Hematopoietic multipotent progenitor cell treated with erythropoietin and hydrocortisone succinate and interleukin-3 and kit ligand, for 15 days (in vitro differentiated cells): Measurements from ENCODE around the gene KCTD1.

Source experiments
- DNase-seq: peaks from one replicate; pipeline ENCODE4 v3.0.0-alpha.2; 2015; ENCODE audit warnings: low spot score

KCTD1 gene

DNA sequence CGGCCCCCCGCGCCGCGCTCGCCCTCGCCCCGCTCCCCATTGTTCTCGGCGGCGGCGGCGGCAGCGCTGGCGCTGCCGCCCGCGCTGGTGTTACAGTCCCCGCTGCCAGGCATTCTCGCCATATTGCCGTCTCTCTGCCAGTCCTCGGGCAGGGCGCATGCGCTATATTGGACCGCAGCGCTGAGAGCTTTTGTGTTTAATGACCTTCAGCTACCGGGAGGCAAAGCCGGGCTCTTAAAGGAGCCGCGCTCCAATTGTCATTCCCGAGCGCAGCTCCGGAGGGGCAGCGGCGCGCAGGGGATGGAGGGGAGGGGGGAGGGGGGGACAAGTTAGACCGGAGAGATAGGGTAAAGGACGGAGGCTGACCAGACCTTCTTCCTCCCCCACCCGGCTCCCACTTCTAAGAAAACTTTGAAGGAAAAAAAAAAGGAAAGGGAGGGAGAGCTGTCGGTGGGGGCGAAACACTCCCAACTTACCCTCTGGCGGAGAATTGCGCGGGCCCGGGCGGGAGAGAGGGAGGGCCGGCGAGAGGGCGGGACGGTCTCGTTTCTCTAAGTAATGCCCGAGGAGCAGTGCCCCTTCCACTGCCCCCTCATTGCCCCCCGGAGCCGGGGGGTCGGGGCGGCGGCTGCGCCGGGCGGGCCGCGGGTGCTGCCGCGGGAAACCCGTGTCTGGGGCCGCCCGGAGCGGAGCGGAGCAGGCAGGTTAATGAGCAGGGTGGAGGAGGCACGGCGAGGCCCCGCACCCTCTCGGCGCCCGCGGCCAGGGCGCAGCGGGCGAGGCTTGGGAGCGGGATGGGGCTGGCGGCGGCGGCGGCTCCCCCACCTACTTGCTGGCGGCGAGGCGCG lies at the start of gene KCTD1:
Gene KCTD1, minus strand, starts transcription at position 139 of the 848 bp plus-strand sequence. Its CDS starts 17 bp downstream, at position 122.
- DNase-seq: no peak

GRCh38 chr18:26593365-26594320 lies 45.3 kb upstream of the KCTD1 start:
- DNase-seq: no peak

DNA sequence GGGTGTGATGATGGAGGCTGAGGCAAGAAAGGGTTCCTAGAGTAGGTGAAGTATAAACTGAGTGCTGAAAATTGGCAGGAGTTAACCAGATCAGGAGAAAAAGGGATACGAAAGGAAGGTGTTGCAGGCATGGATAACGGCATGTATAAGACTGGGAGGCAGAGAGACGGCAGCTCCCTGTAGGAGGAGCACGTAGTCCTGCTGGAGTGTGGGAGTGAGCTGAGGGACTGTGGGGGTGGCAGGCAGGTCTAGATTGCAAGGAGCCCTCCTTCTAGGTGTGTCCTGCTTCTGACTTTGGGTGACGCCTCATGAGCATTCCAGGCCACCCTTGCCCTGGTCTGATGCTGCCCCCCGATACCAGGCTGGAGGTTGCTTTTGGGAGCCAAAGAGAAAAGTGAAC lies 36.4 kb upstream of the KCTD1 start:
- DNase-seq: no peak

GRCh38 chr18:26579941-26580618 lies 31.7 kb upstream of the KCTD1 start:
- no peak for DNase-seq

DNA sequence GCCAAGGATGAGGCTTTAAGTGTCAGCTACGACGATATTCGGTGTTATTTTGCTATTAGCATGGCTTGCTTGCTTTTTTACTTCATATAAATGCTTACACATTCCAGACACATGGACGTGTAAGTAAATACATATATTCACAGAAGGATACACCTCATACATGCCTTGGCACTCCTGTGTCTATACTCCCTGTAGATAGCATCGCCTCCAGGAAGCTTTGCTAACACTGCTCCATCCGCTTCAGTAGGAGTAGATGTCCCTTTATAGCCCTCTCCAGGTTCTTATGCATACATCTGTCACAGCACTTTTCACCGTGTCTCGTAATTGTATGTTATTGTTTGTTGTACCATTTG lies 27.5 kb upstream of the KCTD1 start:
- no peak for DNase-seq

DNA sequence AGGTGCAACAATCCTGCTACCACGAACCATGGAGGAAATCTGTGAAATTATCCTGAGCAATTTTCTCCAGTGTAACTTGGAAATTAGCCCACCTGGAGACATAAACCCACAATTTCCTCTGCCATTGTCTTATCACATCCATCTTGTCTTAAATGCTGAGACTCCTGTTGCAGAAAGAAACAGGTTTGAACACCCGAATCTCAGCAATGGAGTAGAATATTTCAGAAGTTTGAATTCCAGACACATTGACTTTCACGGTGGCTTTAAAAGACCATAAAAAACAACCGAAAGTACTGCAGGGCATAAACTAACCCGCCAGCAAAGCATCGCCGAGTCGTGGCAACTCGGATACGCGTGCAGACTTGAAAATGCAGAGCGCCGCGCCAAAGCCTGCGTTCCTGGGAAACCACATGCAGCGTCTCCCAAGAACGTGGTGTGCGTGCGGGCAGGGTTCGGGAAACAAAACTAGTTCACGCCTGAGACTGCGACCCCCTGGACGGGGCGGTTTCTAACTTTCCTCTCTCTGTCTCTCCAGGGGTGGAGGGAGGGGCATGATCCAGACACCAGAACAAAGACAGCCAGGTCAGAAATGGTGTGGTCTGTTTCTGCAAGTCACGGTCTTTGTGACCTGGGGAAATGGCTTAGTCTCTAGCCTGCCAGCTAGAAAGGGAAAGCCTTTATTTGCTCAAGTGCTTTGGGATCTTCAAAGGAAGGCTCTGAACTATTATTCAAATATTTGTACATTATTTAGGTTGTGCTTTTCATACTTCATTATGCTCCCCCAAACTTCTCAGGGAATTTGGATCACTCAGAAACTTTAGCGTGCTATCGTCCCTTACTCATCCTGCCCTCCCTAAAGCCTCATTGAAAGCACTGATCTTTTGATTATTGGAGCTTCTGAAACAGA lies 26.9 kb upstream of the KCTD1 start:
- no peak for DNase-seq

GRCh38 chr18:26568926-26569665 lies 20.7 kb upstream of the KCTD1 start:
- DNase-seq: no peak

DNA sequence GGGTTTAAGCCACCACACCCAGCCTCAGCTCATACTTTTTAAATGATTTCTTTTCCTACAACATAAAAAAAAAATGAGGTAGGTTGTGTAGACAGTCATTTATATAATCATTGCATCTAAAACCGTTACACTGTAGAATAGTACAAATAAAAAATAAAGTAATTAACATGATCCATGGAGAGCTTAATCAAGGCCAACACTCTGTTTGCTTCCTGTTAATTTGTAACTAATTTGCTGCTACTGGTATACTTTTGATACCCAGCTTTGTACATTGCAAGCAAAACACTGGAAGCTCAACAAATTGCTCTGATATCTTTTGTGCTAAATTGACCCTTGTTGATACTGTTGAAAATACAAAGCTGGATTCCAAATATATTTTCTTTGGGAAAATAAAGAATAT lies 20.2 kb upstream of the KCTD1 start:
- no peak for DNase-seq

DNA sequence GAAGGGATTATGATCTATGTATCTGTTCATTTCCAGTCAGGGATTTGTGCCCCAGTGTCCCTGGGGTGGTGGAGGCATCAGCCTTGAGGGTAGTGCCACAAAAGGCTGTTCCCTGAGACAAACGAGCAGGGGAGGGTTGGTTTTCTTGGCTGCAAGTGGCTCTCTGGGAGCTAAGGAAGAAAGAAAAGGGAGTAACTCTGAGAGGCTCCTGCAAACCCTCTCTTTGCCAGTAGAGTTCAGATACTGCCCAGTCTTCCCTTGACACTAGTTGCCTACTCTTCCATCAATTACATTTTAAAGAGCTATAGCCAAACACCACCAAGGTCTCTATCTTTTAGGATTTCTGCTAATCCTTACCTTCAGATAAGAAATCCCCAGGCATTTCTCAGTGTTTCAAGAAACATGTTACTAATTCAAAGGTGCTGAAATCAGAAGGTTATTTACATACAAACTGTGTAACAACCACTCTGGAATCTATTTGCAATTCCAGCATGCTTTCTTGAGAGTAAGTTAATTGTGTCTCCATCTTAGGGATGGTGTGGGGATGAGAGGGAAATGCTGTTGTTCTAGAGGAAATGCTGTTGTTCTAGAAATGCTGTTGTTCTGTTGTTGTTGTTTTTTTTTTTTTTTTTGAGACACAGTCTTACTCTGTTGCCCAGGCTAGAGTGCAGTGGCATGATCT lies 18.7 kb upstream of the KCTD1 start:
- no peak for DNase-seq

- no peak for DNase-seq
Observed at GRCh38 chr18:26565514-26565913, 17.2 kb upstream of the KCTD1 start.

- DNase-seq: no peak
Observed at GRCh38 chr18:26563024-26563423, 14.7 kb upstream of the KCTD1 start.

- DNase-seq: no peak
Observed at GRCh38 chr18:26562568-26562967, 14.2 kb upstream of the KCTD1 start.

DNA sequence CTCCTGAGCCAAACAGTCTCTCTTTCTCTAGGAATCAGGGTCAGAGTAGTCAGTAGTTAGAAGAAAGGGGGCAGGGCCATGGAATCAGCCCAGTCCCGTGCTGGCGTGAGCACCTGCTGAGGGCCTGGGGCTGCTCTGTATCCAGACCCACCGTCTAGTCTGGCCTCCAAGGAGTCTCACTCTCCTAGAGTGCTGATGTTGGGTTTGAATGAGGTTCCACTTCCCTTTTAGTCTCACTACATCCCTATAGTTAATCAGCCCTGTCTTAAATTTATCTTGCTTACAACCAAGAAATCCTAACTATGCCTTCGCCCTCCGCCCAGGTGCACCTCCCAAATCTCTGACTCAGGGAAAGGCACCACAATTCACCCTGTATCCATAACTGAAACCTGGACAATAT lies 13.4 kb upstream of the KCTD1 start:
- DNase-seq: no peak

- DNase-seq: no peak
Observed at GRCh38 chr18:26556573-26556972, 8.2 kb upstream of the KCTD1 start.

GRCh38 chr18:26555804-26556553 lies 7.6 kb upstream of the KCTD1 start:
- DNase-seq: no peak

- no peak for DNase-seq
Observed at GRCh38 chr18:26553943-26554342, 5.6 kb upstream of the KCTD1 start.

DNA sequence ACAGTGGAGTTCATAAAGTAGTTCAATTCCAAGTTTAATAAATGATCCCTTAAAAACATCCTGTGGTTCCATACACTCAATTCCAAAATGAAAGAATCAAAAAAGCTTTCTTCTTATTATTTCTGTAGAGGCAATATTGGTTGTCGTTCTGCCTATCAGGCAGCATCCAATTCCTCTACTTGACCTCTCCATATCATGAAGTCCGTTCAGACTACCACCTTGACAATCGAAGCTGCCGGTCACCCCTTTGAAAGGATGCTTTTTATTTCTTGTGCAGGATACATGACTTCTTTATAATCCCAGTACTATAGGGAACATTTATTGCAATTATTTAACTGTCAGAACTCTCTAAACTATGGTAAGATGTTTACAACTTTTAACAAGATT lies 3.3 kb upstream of the KCTD1 start:
- no peak for DNase-seq

DNA sequence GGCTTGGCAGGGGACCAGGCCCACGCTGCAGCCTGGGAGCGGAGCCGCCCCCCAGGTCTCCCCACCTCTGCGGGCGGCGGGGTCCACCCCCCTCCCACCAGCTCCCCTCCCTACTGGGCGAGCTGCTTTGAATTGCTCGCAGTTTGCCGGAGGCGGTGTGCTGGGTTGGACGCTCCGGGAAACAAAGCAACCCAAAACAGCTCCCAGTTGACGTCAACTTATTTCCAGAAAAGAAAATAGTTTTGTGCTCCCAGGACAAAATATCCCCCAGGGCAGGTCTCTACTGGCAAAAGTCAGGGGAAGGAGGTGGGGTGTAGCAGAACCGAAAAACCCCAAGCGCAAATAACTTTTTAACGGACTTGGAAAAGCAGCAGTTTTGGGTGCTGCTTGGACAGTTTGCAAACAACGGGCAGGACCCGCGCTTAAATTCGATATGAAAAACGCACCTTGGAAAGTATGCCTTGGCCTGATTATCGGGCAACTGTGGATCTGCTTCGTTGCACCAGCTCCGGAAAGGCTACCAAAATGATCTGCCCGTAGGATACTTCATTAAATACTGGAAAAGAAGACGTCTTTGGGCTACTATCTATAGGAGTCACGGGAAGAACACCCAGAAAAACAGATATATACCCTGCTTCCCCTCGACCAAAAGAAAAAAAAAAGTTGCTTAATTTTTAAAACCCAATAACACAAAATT lies 2.8 kb upstream of the KCTD1 start:
- no peak for DNase-seq
